Stomach (tissue), 9 donors: ENCODE results near the gene PTPRM. TPM values are rescaled to one million over a fixed set of nuclear protein-coding genes. Genes with fewer than 3 reads are reported as not detected.

ENCODE experiments used
- DNase-seq, 2 donors: peaks; one replicate each; pipeline versions ENCODE4 v3.0.0 to v3.0.0-alpha.2; 2013 to 2019
- H3K27ac ChIP-seq, 5 donors: fragments of 200-600 bp in 4 of 5; sonication (generic) in 4 of 5; one replicate each; pipeline ENCODE4 v1.5.1; 2013 to 2019; ENCODE audit warnings: mild to moderate bottlenecking in 1 of 5, moderate library complexity in 1 of 5
- H3K27me3 ChIP-seq, 3 donors: fragments of 200-600 bp; sonication (generic); one replicate each; pipeline ENCODE4 v1.5.1; 2017 to 2019; ENCODE audit warnings: mixed run types in 1 of 3
- H3K36me3 ChIP-seq, 4 donors: fragments of 200-600 bp; sonication (generic); 1 replicate in 3 of 4; 2 replicates in 1 of 4; pipeline ENCODE4 v1.5.1; 2016 to 2019
- H3K4me1 ChIP-seq, 4 donors: fragments of 200-600 bp; sonication (generic); one replicate each; pipeline ENCODE4 v1.5.1; 2016 to 2019
- H3K4me3 ChIP-seq, 4 donors: fragments of 200-600 bp; sonication (generic) in 3 of 4; one replicate each; pipeline ENCODE4 v1.5.1; 2016 to 2019; ENCODE audit warnings: mild to moderate bottlenecking in 1 of 4
- H3K9me3 ChIP-seq, 4 donors: fragments of 200-600 bp; sonication (generic); one replicate each; pipeline ENCODE4 v1.5.1; 2016 to 2019
- CTCF ChIP-seq, 7 experiments: fragments of 450-650 bp in 4 of 7; fragments of 200-600 bp in 3 of 7; sonication (generic) in 3 of 7; IDR thresholded peaks; one replicate each; pipeline ENCODE4 v1.5.1; 2016 to 2019; ENCODE audit warnings: antibody characterized with exemption in 7 of 7, control low read depth in 2 of 7, mild to moderate bottlenecking in 1 of 7
- EP300 ChIP-seq: sonication (generic); formaldehyde crosslinking; IDR thresholded peaks from one replicate; pipeline ENCODE4 v1.6.1; 2017; ENCODE audit warnings: antibody characterized with exemption
- POLR2A ChIP-seq, 4 donors: fragments of 450-650 bp; IDR thresholded peaks; one replicate each; pipeline ENCODE4 v1.6.1; 2016; ENCODE audit warnings: antibody characterized with exemption in 4 of 4, control low read depth in 2 of 4, mild to moderate bottlenecking in 1 of 4, moderate library complexity in 1 of 4
- POLR2AphosphoS5 ChIP-seq, 3 donors: sonication (generic); formaldehyde crosslinking; IDR thresholded peaks; one replicate each; pipeline ENCODE4 v1.6.1; 2016; ENCODE audit warnings: antibody characterized with exemption in 3 of 3
- WGBS, 5 donors: extraction: QIAGEN DNeasy Blood & Tissue Kit in 3 of 5; methylation state at CpG; one replicate each; pipeline versions ENCODE4 v1.1.5 to v1.1.7; 2013 to 2018; 5-methylcytosine and 5-hydroxymethylcytosine counted together
- intact Hi-C: fragments of 100-400 bp; cut with DNase I; formaldehyde crosslinking; loops from one replicate; pipeline ENCODE4 v1.15.1; 2023; ENCODE audit warnings: low total_unique reads
- polyA plus RNA-seq, 3 donors: library from polyadenylated mRNA; stranded (reverse); fragments of 200-250 nt; gene quantifications; one replicate each; pipeline ENCODE4 v1.2.3, GENCODE V29; 2013
- total RNA-seq, 5 donors: library from RNA; depleted of rRNA; stranded (reverse); fragments of >200 nt; gene quantifications; one replicate each; pipeline versions ENCODE4 v1.1.0 to v1.2.3, GENCODE V29; 2014 to 2016
- donor health status: healthy with polysubstance abuse.
- donor health status: Bipolar disorder and iron deficiency.
- donor health status: healthy.

The PTPRM gene
- total and polyA plus RNA-seq, 8 donors: 7.5 to 246 (median 58.2) TPM

GRCh38 chr18:8106603-8107002 lies 539.5 kb downstream of the PTPRM start:
- Histone ChIP-seq H3K9me3 (peaks cover 0 to 16% (median 4%) of the 10 kb centered on the region in 4 donors), H3K27me3 (no peaks in the 10 kb centered on the region), H3K4me3 (no peak overlapping the region), H3K36me3 (peaks cover 0 to 15% (median 10%) of the 10 kb centered on the region in 4 donors), H3K27ac (no peak overlapping the region), H3K4me1 (no peaks in the 10 kb centered on the region)
- TF ChIP-seq EP300 (no peak), POLR2A (IDR thresholded peaks at IDR 0.05) (no peak), CTCF (IDR thresholded peaks at IDR 0.05) (no peak)
- WGBS, 5 donors: 89 to 98% (median 94%) methylated on average over 4 of the region's 4 CpGs
- intact Hi-C loops: no loop called here
- no peak for DNase-seq

GRCh38 chr18:8107426-8107825 lies 540.3 kb downstream of the PTPRM start:
- no peak for TF ChIP-seq POLR2AphosphoS5 (IDR thresholded peaks at IDR 0.05)
- no peak for TF ChIP-seq CTCF (IDR thresholded peaks at IDR 0.05)
- no peak for TF ChIP-seq POLR2A (IDR thresholded peaks at IDR 0.05)
- TF ChIP-seq EP300: no peak
- H3K36me3 ChIP-seq: peaks cover 0 to 9% (median 8%) of the 10 kb centered on the region in 4 donors
- no peak overlapping the region for H3K4me3 ChIP-seq
- peaks cover 0 to 12% (median 4%) of the 10 kb centered on the region in 4 donors for H3K9me3 ChIP-seq
- no peaks in the 10 kb centered on the region for H3K4me1 ChIP-seq
- no peak overlapping the region for H3K27ac ChIP-seq
- intact Hi-C loops: no loop called here
- WGBS, 5 donors: 82 to 96% (median 91%) methylated on average over 2 of the region's 2 CpGs
- no peaks in the 10 kb centered on the region for H3K27me3 ChIP-seq
- DNase-seq: no peak

- 31 to 68% (median 56%) methylated on average over 2 of the region's 2 CpGs for WGBS, 5 donors
- Histone ChIP-seq H3K4me1 (peaks cover 0 to 23% (median 3%) of the 10 kb centered on the region in 4 donors), H3K36me3 (no peaks in the 10 kb centered on the region), H3K27me3 (no peaks in the 10 kb centered on the region), H3K9me3 (no peaks in the 10 kb centered on the region), H3K27ac (no peak overlapping the region), H3K4me3 (no peak overlapping the region)
- intact Hi-C loops: no loop called here
- no peak for TF ChIP-seq EP300
- TF ChIP-seq POLR2A (IDR thresholded peaks at IDR 0.05): no peak
- TF ChIP-seq CTCF (IDR thresholded peaks at IDR 0.05): no peak
- no peak for TF ChIP-seq POLR2AphosphoS5 (IDR thresholded peaks at IDR 0.05)
- DNase-seq: no peak
Observed at GRCh38 chr18:8114480-8114879, 547.4 kb downstream of the PTPRM start.

GRCh38 chr18:8116341-8117005 lies 549.4 kb downstream of the PTPRM start:
- WGBS, 5 donors: 68 to 82% (median 80%) methylated on average over 2 of the region's 2 CpGs
- peak overlapping the region in 2 of 5 donors; percentile 49 to 59 for H3K27ac ChIP-seq
- H3K27me3 ChIP-seq: no peaks in the 10 kb centered on the region
- no peak overlapping the region for H3K4me3 ChIP-seq
- H3K36me3 ChIP-seq: no peaks in the 10 kb centered on the region
- no peak for DNase-seq
- TF ChIP-seq EP300 (no peak), CTCF (IDR thresholded peaks at IDR 0.05) (no peak), POLR2AphosphoS5 (IDR thresholded peaks at IDR 0.05) (no peak), POLR2A (IDR thresholded peaks at IDR 0.05) (no peak)
- intact Hi-C loops: no loop called here
- H3K9me3 ChIP-seq: no peaks in the 10 kb centered on the region
- peaks cover 0 to 23% (median 3%) of the 10 kb centered on the region in 4 donors for H3K4me1 ChIP-seq
